CD8-positive, alpha-beta memory T cell (primary cell): ENCODE results near the gene NDFIP1. TPM values are rescaled to one million over a fixed set of nuclear protein-coding genes. Genes with fewer than 3 reads are reported as not detected.

Experiments
- CTCF ChIA-PET: fragments of 350-600 bp; sonication (Branson Sonifier 250); formaldehyde crosslinking; loops from one replicate; lab custom pipeline; 2021; ENCODE audit warnings: antibody characterized with exemption; lab: Charles Lee
- POLR2A ChIA-PET: fragments of 350-600 bp; sonication (Branson Sonifier 250); formaldehyde crosslinking; loops from one replicate; lab custom pipeline; 2021; ENCODE audit warnings: antibody characterized with exemption; lab: Charles Lee
- DNase-seq, 5 donors: peaks; one replicate each; pipeline versions ENCODE4 v3.0.0 to v3.0.0-alpha.2; 2020 to 2022; ENCODE audit warnings: mixed read lengths in 1 of 5
- H3K27ac ChIP-seq: one replicate; pipeline ENCODE4 v1.7.0; 2013; ENCODE audit warnings: low read depth, mild to moderate bottlenecking, low read length, moderate library complexity
- H3K27me3 ChIP-seq: 2 replicates; pipeline ENCODE4 v1.7.0; 2013; ENCODE audit warnings: low read length, mild to moderate bottlenecking; ENCODE audit not compliant: insufficient read depth, poor library complexity, severe bottlenecking
- H3K36me3 ChIP-seq: 2 replicates; pipeline ENCODE4 v1.7.0; 2013; ENCODE audit warnings: mild to moderate bottlenecking, low read length, moderate library complexity; ENCODE audit not compliant: insufficient read depth
- H3K4me1 ChIP-seq: 2 replicates; pipeline ENCODE4 v1.7.0; 2013; ENCODE audit warnings: mild to moderate bottlenecking, low read length, moderate library complexity; ENCODE audit not compliant: insufficient read depth
- H3K4me3 ChIP-seq: 2 replicates; pipeline ENCODE4 v1.7.0; 2013; ENCODE audit warnings: mild to moderate bottlenecking, low read length
- H3K9me3 ChIP-seq: 2 replicates; pipeline ENCODE4 v1.7.0; 2013; ENCODE audit warnings: mild to moderate bottlenecking, low read length
- H3K27ac Mint-ChIP-seq, 8 donors: one replicate each; pipeline ENCODE4 v1.8.0; 2020 to 2021; ENCODE audit warnings: mixed read lengths in 8 of 8, mild to moderate bottlenecking in 6 of 8, inconsistent platforms in 3 of 8, moderate library complexity in 3 of 8
- H3K27me3 Mint-ChIP-seq, 2 donors: one replicate each; pipeline ENCODE4 v1.8.0; 2020 to 2021; ENCODE audit warnings: mixed read lengths in 2 of 2, mild to moderate bottlenecking in 1 of 2, moderate library complexity in 1 of 2
- H3K36me3 Mint-ChIP-seq, 3 donors: one replicate each; pipeline ENCODE4 v1.8.0; 2020 to 2021; ENCODE audit warnings: mixed read lengths in 3 of 3, inconsistent platforms in 1 of 3, mild to moderate bottlenecking in 1 of 3
- H3K4me1 Mint-ChIP-seq, 3 donors: one replicate each; pipeline ENCODE4 v1.8.0; 2020 to 2021; ENCODE audit warnings: mixed read lengths in 3 of 3, inconsistent platforms in 1 of 3, mild to moderate bottlenecking in 1 of 3
- H3K4me3 Mint-ChIP-seq, 7 donors: one replicate each; pipeline ENCODE4 v1.8.0; 2020 to 2021; ENCODE audit warnings: mixed read lengths in 7 of 7, mild to moderate bottlenecking in 6 of 7, moderate library complexity in 4 of 7, inconsistent platforms in 2 of 7
- H3K9me3 Mint-ChIP-seq, 5 donors: one replicate each; pipeline ENCODE4 v1.8.0; 2020 to 2022; ENCODE audit warnings: mixed read lengths in 5 of 5, mild to moderate bottlenecking in 3 of 5, moderate library complexity in 2 of 5, inconsistent platforms in 1 of 5
- polyA plus RNA-seq: library from polyadenylated mRNA; unstranded; fragments of 300-500 nt; fragmentation: Illumina TruSeq; gene quantifications from one replicate; pipeline ENCODE4 v1.2.3, GENCODE V29; 2021
- total RNA-seq, 2 experiments: library from RNA; stranded (reverse); gene quantifications; one replicate each; pipeline ENCODE4 v1.2.3, GENCODE V29; 2021

The NDFIP1 gene
- total and polyA plus RNA-seq, 3 experiments from 2014 or later = 58.3 to 84.4 (median 81.3) TPM

- Mint-ChIP-seq H3K27ac (no peak overlapping the region), H3K27me3 (peaks cover 4 to 10% of the 10 kb centered on the region in 2 donors), H3K4me3 (no peak overlapping the region), H3K4me1 (no peaks in the 10 kb centered on the region), H3K36me3 (no peaks in the 10 kb centered on the region), H3K9me3 (no peaks in the 10 kb centered on the region)
- H3K27me3 ChIP-seq = no peaks in the 10 kb centered on the region
- no peak overlapping the region for H3K27ac ChIP-seq
- H3K36me3 ChIP-seq = no peaks in the 10 kb centered on the region
- H3K9me3 ChIP-seq = no peaks in the 10 kb centered on the region
- ChIA-PET POLR2A (interaction anchor here (0.6 kb wide), 1 partner anchor 20 kb away, joined by 10 read pairs; no protein-coding TSS in a partner anchor), CTCF (interaction anchor here (1.2 kb wide), 1 partner anchor 82 kb away, joined by 3 read pairs; no protein-coding TSS in a partner anchor)
- DNase-seq = no peak
- no peak overlapping the region for H3K4me3 ChIP-seq
- no peaks in the 10 kb centered on the region for H3K4me1 ChIP-seq
Measured at GRCh38 chr5:142178651-142179050, 70.1 kb downstream of the NDFIP1 start.

DNA sequence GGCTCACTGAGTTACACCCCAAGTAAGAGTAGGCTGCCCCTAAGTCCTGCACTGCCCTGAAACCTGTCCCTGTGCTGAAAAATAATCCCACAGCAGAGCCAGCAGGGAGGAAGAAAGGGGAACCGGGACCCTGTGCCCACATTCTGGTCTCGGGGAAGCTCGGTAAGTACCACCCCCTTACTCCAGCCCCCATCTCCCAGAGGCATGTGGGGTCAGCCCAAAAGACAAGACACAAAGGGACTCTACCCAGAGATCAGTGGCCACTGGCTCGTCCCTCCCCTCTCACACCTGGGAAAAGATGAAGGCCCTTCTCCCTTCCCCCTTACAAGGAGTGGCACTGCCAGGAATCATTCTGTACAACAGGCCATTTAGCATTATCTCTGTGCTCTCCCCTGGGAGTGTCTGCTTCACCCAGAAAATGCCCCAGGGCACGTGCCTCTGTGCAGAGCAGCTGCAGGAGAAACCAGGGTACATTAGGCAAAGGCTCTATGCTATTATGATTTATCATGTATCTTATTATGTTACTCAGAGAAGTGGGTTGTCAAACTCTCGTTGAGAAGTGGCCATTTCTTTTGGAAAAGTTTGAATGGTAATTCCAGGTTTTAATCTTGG, 71.3 kb downstream of the NDFIP1 start:
- Histone ChIP-seq H3K4me1 (no peaks in the 10 kb centered on the region), H3K4me3 (no peak overlapping the region), H3K27ac (no peak overlapping the region), H3K36me3 (no peaks in the 10 kb centered on the region), H3K9me3 (no peaks in the 10 kb centered on the region), H3K27me3 (no peaks in the 10 kb centered on the region)
- Mint-ChIP-seq H3K4me1 (no peaks in the 10 kb centered on the region), H3K27ac (no peak overlapping the region), H3K27me3 (peaks cover 2 to 6% of the 10 kb centered on the region in 2 donors), H3K9me3 (no peaks in the 10 kb centered on the region), H3K4me3 (no peak overlapping the region), H3K36me3 (no peaks in the 10 kb centered on the region)
- ChIA-PET CTCF (no interaction called here), POLR2A (interaction anchor here (0.6 kb wide), 1 partner anchor 11 kb away, joined by 7 read pairs; no protein-coding TSS in a partner anchor)
- DNase-seq = no peak

- Histone ChIP-seq H3K36me3 (no peaks in the 10 kb centered on the region), H3K4me1 (no peaks in the 10 kb centered on the region), H3K4me3 (no peak overlapping the region), H3K9me3 (no peaks in the 10 kb centered on the region), H3K27ac (no peak overlapping the region), H3K27me3 (no peaks in the 10 kb centered on the region)
- ChIA-PET POLR2A (no interaction called here), CTCF (no interaction called here)
- no peak for DNase-seq
- peak overlapping the region in 1 of 8 donors; percentile 25 for H3K27ac Mint-ChIP-seq
- H3K36me3 Mint-ChIP-seq = no peaks in the 10 kb centered on the region
- H3K27me3 Mint-ChIP-seq = peaks cover 2 to 8% of the 10 kb centered on the region in 2 donors
- no peaks in the 10 kb centered on the region for H3K9me3 Mint-ChIP-seq
- peaks cover 0 to under 1% (median under 1%) of the 10 kb centered on the region in 3 donors for H3K4me1 Mint-ChIP-seq
- H3K4me3 Mint-ChIP-seq = no peak overlapping the region
Measured at GRCh38 chr5:142181096-142181495, 72.5 kb downstream of the NDFIP1 start.

GRCh38 chr5:142181547-142182163, 73.1 kb downstream of the NDFIP1 start:
- ChIA-PET POLR2A (no interaction called here), CTCF (no interaction called here)
- H3K27me3 ChIP-seq = no peaks in the 10 kb centered on the region
- Mint-ChIP-seq H3K4me1 (peaks cover 0 to 4% (median 3%) of the 10 kb centered on the region in 3 donors), H3K9me3 (no peaks in the 10 kb centered on the region), H3K27ac (peak overlapping the region in 2 of 8 donors; percentile 25 to 34), H3K36me3 (no peaks in the 10 kb centered on the region), H3K27me3 (peaks cover 4 to 8% of the 10 kb centered on the region in 2 donors), H3K4me3 (no peak overlapping the region)
- H3K36me3 ChIP-seq = no peaks in the 10 kb centered on the region
- H3K9me3 ChIP-seq = no peaks in the 10 kb centered on the region
- H3K4me3 ChIP-seq = no peak overlapping the region
- no peak for DNase-seq
- no peaks in the 10 kb centered on the region for H3K4me1 ChIP-seq
- H3K27ac ChIP-seq = no peak overlapping the region

DNA sequence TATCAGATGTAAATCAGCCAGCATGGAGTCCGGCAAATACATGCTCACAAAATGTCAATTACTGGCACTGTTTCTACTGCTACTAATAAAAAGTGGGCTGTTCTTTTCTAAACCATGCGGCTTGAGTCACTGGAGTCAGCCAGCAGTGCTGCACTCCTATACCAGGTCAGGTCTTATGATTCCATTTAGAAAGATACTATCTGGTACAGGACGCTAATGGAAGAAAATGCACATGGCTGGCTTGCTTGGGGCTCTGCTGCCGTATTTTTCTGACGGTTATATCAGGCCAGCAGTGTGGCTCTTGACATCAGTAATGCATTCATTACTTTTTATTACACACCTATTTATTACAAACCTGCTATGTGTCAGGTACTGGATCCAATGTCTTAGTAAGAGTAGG, 74.3 kb downstream of the NDFIP1 start:
- H3K4me3 ChIP-seq = no peak overlapping the region
- Mint-ChIP-seq H3K36me3 (no peaks in the 10 kb centered on the region), H3K27me3 (peaks cover 4 to 5% of the 10 kb centered on the region in 2 donors), H3K27ac (no peak overlapping the region), H3K4me1 (peaks cover 6 to 8% (median 8%) of the 10 kb centered on the region in 3 donors), H3K9me3 (no peaks in the 10 kb centered on the region), H3K4me3 (no peak overlapping the region)
- ChIA-PET POLR2A (interaction anchor here (0.9 kb wide), 1 partner anchor 9 kb away, joined by 3 read pairs; no protein-coding TSS in a partner anchor), CTCF (interaction anchor here (1.6 kb wide), 1 partner anchor 31 kb away, joined by 3 read pairs; no protein-coding TSS in a partner anchor)
- DNase-seq = no peak
- no peaks in the 10 kb centered on the region for H3K27me3 ChIP-seq
- no peaks in the 10 kb centered on the region for H3K36me3 ChIP-seq
- no peaks in the 10 kb centered on the region for H3K4me1 ChIP-seq
- H3K27ac ChIP-seq = no peak overlapping the region
- H3K9me3 ChIP-seq = no peaks in the 10 kb centered on the region

- H3K36me3 Mint-ChIP-seq = no peaks in the 10 kb centered on the region
- Histone ChIP-seq H3K9me3 (no peaks in the 10 kb centered on the region), H3K27me3 (no peaks in the 10 kb centered on the region), H3K4me1 (no peaks in the 10 kb centered on the region), H3K27ac (no peak overlapping the region), H3K36me3 (no peaks in the 10 kb centered on the region), H3K4me3 (no peak overlapping the region)
- H3K9me3 Mint-ChIP-seq = no peaks in the 10 kb centered on the region
- peaks cover 4 to 6% of the 10 kb centered on the region in 2 donors for H3K27me3 Mint-ChIP-seq
- peak overlapping the region in 1 of 8 donors; percentile 10 for H3K27ac Mint-ChIP-seq
- no peak for DNase-seq
- ChIA-PET CTCF (interaction anchor here (1.6 kb wide), 1 partner anchor 32 kb away, joined by 3 read pairs; no protein-coding TSS in a partner anchor), POLR2A (interaction anchor here (0.9 kb wide), 1 partner anchor 10 kb away, joined by 3 read pairs; no protein-coding TSS in a partner anchor)
- no peak overlapping the region for H3K4me3 Mint-ChIP-seq
- H3K4me1 Mint-ChIP-seq = peaks cover 7 to 8% (median 8%) of the 10 kb centered on the region in 3 donors
Measured at GRCh38 chr5:142183561-142183960, 75.0 kb downstream of the NDFIP1 start.

DNA sequence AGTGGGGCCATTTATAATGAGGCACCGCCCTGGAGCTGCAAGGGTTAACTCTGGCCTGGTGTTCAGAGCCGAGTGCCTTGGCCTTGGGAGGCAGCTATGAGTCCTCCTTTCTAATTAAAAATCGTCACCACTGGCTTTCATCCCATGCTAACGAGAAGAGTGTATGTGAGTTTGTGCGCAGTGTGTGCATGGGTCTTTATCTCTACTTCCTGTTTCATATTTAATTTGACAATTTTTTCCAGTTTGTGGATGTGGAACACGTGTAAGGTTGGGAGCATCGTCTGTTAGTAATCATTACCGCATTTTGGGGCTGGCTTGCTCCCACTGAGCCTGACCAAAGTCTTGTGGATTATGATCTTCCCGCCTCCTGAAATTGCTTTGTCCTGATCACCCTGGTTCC, 76.4 kb downstream of the NDFIP1 start:
- Histone ChIP-seq H3K4me1 (no peaks in the 10 kb centered on the region), H3K36me3 (no peaks in the 10 kb centered on the region), H3K9me3 (no peaks in the 10 kb centered on the region), H3K4me3 (no peak overlapping the region), H3K27ac (no peak overlapping the region), H3K27me3 (no peaks in the 10 kb centered on the region)
- CTCF ChIA-PET = interaction anchor here (1.0 kb wide), 1 partner anchor 11 kb away, joined by 3 read pairs; no protein-coding TSS in a partner anchor
- Mint-ChIP-seq H3K27ac (peak overlapping the region in 1 of 8 donors; percentile 50), H3K4me1 (peaks cover 7 to 8% (median 8%) of the 10 kb centered on the region in 3 donors), H3K4me3 (no peak overlapping the region), H3K27me3 (peaks cover 4 to 6% of the 10 kb centered on the region in 2 donors), H3K9me3 (no peaks in the 10 kb centered on the region), H3K36me3 (no peaks in the 10 kb centered on the region)
- DNase-seq = no peak
- POLR2A ChIA-PET = no interaction called here

- CTCF ChIA-PET = no interaction called here
- H3K9me3 ChIP-seq = no peaks in the 10 kb centered on the region
- no peak overlapping the region for H3K27ac ChIP-seq
- no peak overlapping the region for H3K4me3 ChIP-seq
- Mint-ChIP-seq H3K4me3 (no peak overlapping the region), H3K4me1 (peaks cover 7 to 8% (median 8%) of the 10 kb centered on the region in 3 donors), H3K27me3 (peaks cover 4 to 6% of the 10 kb centered on the region in 2 donors), H3K27ac (no peak overlapping the region), H3K9me3 (no peaks in the 10 kb centered on the region), H3K36me3 (no peaks in the 10 kb centered on the region)
- no peaks in the 10 kb centered on the region for H3K27me3 ChIP-seq
- H3K36me3 ChIP-seq = no peaks in the 10 kb centered on the region
- H3K4me1 ChIP-seq = no peaks in the 10 kb centered on the region
- DNase-seq = no peak
- POLR2A ChIA-PET = interaction anchor here (1.2 kb wide), 1 partner anchor 37 kb away, joined by 3 read pairs; no protein-coding TSS in a partner anchor
Measured at GRCh38 chr5:142186514-142186856, 77.9 kb downstream of the NDFIP1 start.
